GM12872 (cell line): ENCODE data around the gene SYT2.

Experiments
- CTCF ChIP-seq: IDR thresholded peaks from 3 replicates; pipeline ENCODE4 v1.5.1; 2011; ENCODE audit warnings: low read depth, mild to moderate bottlenecking, low read length, moderate library complexity; ENCODE audit not compliant: insufficient read depth

Gene SYT2

GRCh38 chr1:202615501-202616354, 94.5 kb downstream of the SYT2 start:
- no peak for TF ChIP-seq CTCF

DNA sequence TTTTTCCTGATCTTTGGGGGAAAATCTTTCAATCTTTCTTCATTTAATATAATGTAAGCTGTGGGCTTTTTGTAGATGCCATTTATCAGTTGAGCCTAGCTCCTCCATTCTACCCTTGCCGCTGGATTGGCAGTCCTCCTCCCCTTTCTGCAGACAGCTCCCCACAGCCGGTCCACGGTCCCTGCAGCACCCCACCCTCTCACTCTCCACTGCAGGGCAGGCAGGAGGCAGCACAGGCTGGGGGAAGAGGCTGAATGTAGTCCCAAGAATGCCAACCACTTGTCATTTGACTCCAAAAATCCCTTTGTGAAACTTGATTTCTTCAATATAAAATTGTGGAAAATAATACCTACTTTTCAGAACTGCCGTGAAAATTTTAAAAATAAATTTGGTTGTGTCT, 96.7 kb downstream of the SYT2 start:
- no peak for TF ChIP-seq CTCF

GRCh38 chr1:202605515-202605914, 104.7 kb downstream of the SYT2 start:
- no peak for TF ChIP-seq CTCF

GRCh38 chr1:202603435-202603834, 106.8 kb downstream of the SYT2 start:
- TF ChIP-seq CTCF: no peak

GRCh38 chr1:202600432-202601041, 109.7 kb downstream of the SYT2 start:
- TF ChIP-seq CTCF: no peak

DNA sequence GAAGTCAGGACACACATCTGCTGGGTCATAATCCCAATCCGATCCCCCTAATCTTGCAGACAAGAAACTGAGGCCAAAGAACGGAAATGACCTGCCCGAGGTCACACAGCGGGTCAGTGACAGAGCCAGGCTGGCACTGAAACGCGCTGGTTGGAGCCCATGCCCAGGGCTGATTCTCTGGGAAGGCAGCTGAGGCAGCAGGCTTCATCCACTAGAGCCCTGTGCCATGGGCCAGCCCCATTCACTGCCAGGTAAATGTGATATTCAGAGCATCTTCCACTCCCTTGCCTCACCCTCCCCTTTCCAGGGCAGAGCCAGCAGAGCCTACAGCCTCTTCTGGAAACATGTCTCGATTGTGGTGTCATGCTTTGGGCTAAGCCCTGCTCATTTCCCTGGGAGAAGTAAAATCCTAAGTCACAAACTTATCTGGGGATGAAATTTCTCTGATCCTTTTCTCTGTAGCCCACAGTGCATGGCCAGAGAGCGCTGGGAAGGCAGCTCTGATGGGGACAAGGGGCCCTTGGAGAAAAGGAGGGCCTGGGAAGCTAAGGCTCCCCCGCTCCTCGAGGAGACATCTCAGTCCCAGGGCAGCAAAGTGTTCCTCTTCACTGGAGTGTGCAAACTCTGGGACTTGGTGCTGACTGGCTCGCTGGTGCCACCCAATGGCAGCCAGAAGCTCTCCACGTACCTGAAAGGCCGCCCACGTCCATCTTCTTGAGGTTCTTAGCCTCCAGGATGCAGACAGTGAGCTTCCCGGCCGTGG, 110.4 kb downstream of the SYT2 start:
- TF ChIP-seq CTCF: peak; percentile 87

- no peak for TF ChIP-seq CTCF
Measured at GRCh38 chr1:202597090-202597761, 113.0 kb downstream of the SYT2 start.
